GM19452 (cell line): ENCODE data around the gene C1QTNF9B.
"Not testable (repeated sequence)": the region's sequence is repeated elsewhere in the genome, so short reads cannot be mapped to it uniquely, and the experiment has no call there.

ENCODE experiments used
- ATAC-seq: cut with Tn5 transposase; IDR thresholded peaks from one replicate; pipeline ENCODE4 v1.9.1; 2021; ENCODE audit not compliant: unreplicated experiment

C1QTNF9B gene

GRCh38 chr13:23898101-23898500, 799 bp upstream of the C1QTNF9B start:
- no peak for ATAC-seq

- not testable (repeated sequence) for ATAC-seq
Observed at GRCh38 chr13:23894746-23895145, 2.6 kb downstream of the C1QTNF9B start.

- ATAC-seq, result not testable (repeated sequence)
Observed at GRCh38 chr13:23893791-23894190, 3.5 kb downstream of the C1QTNF9B start.

- peak; percentile 9 for ATAC-seq
Observed at GRCh38 chr13:23889615-23890607, 7.4 kb downstream of the C1QTNF9B start.

GRCh38 chr13:23888658-23889614, 8.4 kb downstream of the C1QTNF9B start, which contains the start of gene MIPEP:
MIPEP (minus strand) TSS chr13:23889400; CDS start chr13:23889320, 80 bp downstream.
- ATAC-seq, result peak; percentile 94

- not testable (repeated sequence) for ATAC-seq
Observed at GRCh38 chr13:23884361-23884760, 12.9 kb downstream of the C1QTNF9B start.

GRCh38 chr13:23883255-23883654, 14.0 kb downstream of the C1QTNF9B start:
- ATAC-seq, result no peak

- ATAC-seq, result not testable (repeated sequence)
Observed at GRCh38 chr13:23881402-23881800, 15.9 kb downstream of the C1QTNF9B start.

- not testable (repeated sequence) for ATAC-seq
Observed at GRCh38 chr13:23880493-23881401, 16.6 kb downstream of the C1QTNF9B start.

- ATAC-seq, result no peak
Observed at GRCh38 chr13:23877286-23877685, 20.0 kb downstream of the C1QTNF9B start.

GRCh38 chr13:23876265-23876664, 21.0 kb downstream of the C1QTNF9B start:
- ATAC-seq, result no peak

GRCh38 chr13:23871616-23872220, 25.6 kb downstream of the C1QTNF9B start:
- no peak for ATAC-seq

GRCh38 chr13:23870356-23871140, 26.8 kb downstream of the C1QTNF9B start:
- ATAC-seq, result no peak

- ATAC-seq, result no peak
Observed at GRCh38 chr13:23868521-23868920, 28.8 kb downstream of the C1QTNF9B start.

GRCh38 chr13:23867027-23867491, 30.2 kb downstream of the C1QTNF9B start:
- ATAC-seq, result no peak

- no peak for ATAC-seq
Observed at GRCh38 chr13:23866420-23867026, 30.8 kb downstream of the C1QTNF9B start.

- ATAC-seq, result no peak
Observed at GRCh38 chr13:23865906-23866305, 31.4 kb downstream of the C1QTNF9B start.

- ATAC-seq, result no peak
Observed at GRCh38 chr13:23865026-23865425, 32.3 kb downstream of the C1QTNF9B start.
